COR-L47 (cell line): ENCODE results near the gene LIN28A.

ENCODE experiments used
- DNase-seq: peaks from one replicate; lab custom pipeline; 2025; lab: John Stamatoyannopoulos, UW

The LIN28A gene

DNA sequence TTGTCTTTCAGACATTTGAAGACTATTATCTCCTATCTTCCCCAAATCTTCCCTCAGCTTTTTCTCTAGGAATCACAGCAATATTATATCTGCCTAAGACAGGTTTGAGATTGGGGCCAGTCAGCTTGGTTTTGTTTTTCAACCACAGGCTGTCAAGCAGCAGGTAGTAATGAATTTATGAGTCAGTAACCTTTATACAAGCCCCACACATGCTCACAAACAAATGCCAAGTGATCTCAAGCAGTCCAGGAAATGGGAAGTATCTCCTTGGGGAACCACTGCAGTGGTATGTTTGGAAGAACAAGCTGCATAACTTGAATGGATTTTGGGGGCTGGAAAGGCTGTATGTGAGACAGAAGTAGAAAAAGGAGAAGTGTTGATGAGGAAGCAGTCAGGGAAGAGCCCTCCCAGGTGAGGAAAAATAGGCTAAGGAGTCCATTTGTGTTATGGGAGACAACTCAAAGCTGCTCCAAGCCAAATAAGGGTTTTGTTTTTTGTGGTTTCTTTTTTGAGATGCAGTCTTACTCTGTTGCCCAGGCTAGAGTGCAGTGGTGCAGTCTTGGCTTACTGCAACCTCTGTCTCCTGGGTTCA lies 23.6 kb downstream of the LIN28A start:
- DNase-seq = no peak

DNA sequence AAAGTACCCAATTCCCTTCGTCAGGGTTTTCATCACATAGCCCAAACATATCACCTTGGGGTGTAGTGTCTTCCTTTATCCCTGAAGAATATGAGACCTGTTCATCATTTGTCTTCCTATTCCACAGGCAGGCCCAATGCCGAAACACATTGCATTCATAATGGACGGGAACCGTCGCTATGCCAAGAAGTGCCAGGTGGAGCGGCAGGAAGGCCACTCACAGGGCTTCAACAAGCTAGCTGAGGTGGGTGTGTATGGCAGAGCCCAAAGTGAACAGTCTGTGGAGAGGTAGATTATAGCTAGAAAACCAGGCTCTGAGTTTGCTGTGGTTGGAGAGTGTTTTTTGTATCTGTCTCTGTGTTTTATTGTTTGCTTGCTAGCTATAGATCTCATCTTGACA lies 27.4 kb downstream of the LIN28A start:
- DNase-seq = no peak

- no peak for DNase-seq
Observed at GRCh38 chr1:26440259-26440658, 29.6 kb downstream of the LIN28A start.

DNA sequence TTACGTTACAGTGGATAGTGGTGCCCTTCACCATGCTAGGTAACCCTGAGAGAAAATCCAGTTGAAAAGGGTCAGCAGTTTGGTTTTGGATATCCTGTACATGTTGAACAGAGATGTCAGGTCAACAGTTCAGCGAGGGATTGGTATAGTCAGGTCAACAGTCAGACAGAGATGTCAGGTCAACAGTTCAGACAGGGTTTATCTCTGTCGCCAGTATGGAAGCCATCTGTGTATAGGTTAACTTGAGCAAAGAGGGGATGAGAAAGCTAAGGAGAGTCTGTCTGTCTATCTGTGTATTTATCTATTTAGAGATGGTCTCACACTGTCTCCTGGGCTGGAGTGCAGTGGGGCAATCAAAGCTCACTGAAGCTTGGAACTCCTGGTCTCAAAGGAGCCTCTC lies 39.3 kb downstream of the LIN28A start:
- DNase-seq = no peak

GRCh38 chr1:26450908-26451307 lies 40.3 kb downstream of the LIN28A start:
- no peak for DNase-seq

DNA sequence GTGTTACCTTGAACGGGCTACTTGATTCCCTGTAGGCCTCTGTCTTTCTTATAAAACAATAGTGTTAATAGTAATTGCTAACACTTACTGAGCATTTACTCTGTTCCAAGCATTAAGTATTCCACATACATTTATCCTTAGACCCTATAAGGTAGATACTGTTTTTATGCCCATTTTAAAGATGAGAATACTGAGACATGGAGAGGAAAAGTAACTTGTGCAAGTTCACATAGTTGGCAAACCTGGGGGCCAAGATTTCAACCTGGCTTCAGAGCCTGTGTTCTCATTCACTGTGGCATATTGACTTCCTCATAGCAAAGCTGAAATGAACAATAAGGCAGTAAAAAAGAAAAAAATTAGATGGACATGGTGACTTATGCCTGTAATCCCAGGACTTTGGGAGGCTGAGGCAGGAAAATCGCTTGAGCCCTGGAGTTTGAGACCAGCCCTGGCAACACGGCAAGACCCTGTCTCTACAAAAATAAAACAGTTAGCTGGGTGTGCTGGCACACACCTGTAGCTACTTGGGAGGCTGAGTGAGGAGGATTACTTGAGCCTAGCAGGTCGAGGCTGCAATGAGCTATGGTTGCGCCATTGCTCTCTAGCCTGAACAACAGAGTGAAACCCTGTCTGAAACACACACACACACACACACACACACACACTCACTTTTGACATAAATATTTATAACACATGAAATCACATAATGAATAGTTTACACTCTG lies 42.0 kb downstream of the LIN28A start:
- DNase-seq = no peak

DNA sequence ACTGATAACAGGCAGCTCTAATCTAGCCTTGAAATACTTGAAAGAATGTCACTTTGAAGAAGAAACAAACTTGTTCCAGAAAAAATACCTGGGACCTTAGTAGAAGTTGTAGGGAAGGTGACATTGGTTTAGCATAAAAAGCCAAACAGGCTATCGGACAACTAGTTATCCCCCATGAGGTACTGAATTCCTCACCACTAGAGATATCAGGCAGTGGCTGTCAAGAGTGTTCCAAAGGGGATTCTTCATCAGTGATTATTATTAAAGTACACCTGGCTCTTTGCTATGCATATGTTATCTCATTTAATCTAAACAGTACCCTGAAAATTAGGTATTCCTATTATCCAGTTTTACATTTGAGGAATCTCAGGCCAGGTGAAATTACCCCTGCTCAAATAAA lies 48.5 kb downstream of the LIN28A start:
- DNase-seq = no peak

DNA sequence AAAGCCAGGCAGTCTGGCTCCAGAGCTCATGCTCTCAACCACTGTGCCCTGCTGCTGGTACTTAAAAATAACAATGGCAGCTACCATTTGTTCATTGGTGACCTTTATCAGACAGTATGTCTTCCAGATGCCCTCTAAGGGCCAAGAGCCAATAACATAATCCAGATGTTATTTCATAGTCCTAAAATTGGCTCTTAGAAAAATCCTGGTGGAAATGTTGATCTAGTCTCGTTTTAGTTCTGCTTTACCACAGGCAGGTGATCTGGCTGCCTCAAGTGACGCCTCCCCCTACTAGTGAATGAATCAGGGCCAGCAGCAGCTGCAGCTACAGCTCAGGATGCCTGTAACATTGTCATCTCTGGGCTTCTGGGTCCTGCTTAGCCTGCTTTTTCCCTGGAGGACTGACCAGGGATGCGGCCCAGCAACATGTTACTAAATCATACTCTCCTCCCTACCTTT lies 49.0 kb downstream of the LIN28A start:
- no peak for DNase-seq

DNA sequence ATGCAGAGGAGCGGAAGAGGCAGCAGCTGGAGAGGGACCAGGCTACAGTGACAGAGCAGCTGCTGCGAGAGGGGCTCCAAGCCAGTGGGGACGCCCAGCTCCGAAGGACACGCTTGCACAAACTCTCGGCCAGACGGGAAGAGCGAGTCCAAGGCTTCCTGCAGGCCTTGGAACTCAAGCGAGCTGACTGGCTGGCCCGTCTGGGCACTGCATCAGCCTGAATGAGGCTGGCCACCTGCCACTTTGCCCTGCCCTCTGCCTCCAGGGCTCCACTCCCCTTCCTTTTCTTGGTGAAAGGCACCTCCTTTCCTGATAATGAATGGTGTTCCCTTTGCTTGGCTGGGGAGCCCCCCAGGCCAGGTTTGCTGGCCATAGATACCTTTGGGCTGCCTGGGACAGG lies 58.3 kb downstream of the LIN28A start:
- peak; percentile 37 for DNase-seq

DNA sequence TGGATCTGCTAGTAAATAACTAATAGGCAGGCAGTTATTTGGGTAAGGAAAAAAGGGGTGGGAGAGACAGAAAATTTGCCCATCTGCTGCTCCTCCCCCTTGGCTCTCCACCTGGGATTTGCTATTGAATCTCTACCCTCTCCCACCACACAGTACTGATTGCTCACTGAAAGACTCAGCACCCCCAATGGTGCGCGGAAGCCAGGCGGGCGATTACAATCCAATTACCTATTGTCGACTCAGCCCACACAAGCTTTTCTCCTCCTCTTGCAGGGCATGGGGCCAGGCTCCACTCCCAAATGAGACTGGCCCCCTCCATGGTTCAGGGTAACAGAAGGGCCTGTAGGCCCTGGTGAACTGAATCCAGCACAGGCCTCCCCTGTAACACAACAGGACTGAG lies 58.9 kb downstream of the LIN28A start:
- DNase-seq = peak; percentile 94

DNA sequence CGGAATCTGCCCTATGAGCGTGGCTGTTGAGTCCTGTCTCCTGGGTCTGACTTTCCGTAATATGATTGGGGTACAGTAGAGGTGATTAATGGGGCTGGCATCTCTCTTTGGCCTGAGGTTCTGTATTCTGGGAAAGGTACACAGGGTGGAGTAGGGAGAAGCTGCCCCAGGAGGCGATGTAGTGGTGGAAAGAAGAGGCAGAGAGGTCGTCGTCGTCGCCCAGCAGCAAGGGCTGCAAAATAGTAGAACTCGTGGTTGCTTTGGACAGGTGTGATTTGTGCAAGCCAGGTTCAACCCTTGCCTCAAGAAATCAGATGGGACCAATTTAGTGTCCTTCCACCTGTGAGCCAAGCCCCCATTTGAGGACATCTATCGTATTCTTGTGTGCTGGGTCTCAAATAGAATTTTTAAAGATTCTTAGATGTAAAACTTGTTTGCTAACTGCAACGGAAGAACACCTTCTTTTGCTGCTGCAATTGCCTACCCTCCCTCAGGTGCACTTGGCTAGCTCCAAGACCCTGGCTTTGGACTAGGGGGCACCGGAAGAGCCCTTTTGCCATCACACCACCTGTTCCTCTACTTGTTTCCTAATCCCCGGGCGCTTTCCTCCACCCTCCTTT lies 60.4 kb downstream of the LIN28A start:
- no peak for DNase-seq

DNA sequence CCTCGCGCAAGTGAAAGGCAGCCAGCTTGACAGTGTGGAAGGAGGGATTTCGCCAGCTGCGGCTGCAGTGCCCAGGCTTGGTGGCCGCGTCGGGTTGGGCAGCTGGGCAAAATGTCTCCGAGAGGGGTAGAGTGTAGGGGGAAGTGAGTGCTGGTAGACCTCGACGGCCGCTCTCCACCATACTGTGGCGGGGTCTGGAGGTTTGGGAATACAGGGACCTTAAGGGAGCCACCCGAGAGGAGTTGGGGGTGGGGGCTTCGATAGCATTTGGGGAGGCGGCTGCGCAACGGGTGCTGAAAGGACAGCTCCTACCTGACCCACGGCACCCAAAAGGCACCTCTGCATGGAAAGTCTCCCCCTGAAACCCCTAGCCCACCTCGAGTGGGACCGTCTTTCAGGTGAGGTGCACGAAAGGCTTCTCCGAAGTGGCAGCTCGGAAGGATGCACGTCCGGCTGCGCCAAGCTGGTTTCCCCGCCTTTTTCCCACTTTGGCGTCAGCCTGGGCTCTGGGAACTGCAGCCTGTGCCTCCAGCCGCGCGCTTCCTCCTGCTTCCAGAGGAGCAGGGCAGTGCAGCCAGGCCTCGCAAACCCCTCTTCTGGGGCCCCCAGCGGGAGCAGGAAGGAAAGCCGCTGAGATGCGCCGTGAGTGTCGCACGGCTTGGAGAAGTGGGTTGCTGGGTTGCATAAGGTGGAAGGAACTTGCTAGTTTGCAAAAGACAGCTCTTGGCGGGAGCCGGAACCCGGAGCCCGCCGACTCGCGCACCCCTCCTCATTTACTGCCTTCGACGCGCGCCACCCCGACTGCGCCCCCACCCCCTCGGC lies 61.1 kb downstream of the LIN28A start:
- peak; percentile 81 for DNase-seq

DNA sequence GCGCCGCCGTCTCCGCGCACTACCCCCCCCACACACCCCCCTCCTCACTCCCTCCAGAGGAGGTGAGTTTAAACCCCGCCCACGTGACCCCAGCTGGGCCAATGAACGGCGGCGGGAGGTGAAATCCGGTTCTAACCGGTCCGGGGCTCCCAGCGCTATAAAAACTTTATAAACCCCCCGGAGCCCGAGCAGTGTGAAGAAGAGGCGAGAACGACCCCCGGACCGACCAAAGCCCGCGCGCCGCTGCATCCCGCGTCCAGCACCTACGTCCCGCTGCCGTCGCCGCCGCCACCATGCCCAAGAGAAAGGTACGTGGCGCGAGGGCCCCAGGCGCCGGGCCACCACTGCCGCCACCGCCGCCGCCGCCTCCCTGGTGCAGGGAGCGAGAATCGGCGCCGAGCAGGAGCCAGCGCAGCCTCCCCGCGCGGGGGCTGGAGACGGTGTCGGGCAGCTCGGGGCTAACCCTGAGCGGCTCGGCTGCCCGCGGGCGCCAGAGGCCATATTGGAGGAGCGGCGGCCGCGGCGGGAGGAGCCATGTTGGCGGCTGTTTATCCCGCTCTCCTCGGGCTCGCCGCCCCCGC lies 61.8 kb downstream of the LIN28A start, which contains the start of gene HMGN2:
TSS of gene HMGN2 (plus strand) at position 121 of the 581 bp plus-strand sequence. CDS start at position 294, 173 bp downstream.
- DNase-seq = peak; percentile 98

DNA sequence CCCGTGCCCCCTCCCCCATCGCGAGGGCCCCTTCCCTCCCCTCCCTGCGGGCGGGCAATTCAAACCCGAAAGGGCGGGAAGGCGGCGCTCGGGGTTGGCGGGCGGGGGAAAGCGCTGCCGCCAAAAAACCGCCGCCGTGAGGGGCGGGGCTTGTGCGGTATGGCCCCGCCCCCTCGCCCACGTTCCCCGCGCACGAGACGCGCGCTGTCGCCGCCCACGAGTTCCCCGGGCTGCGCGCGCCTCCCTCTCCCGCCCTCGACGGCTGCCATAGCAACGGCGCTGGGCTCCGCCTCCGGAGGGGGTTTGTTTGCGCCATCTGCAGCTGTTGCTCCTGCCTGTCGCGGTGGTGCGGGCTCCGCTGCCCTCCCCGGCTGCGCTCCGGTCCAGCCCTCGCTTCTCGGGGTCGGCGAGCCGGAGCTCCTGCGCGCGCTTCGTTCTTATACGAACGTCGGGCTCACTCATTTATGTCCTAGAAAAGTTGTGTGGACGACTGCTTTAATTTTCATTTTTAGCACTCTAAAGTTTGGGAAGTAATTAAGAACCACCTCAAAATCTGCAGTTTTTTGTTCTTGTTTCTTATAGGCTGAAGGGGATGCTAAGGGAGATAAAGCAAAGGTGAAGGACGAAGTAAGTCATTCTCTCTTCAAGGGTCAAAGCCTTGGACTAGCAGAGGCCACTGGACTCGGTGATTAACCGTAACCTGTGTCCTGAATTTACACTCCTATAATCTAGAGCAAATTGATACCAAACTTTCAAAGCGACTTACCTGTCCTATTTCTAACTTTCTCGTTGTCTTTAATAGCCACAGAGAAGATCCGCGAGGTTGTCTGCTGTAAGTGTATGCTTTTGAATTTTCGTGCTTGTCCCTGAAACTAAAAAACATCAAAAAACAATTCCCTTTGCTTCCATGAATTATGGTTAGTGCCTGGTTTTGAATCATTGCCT lies 62.6 kb downstream of the LIN28A start:
- peak; percentile 92 for DNase-seq

GRCh38 chr1:26474818-26475217 lies 64.2 kb downstream of the LIN28A start:
- no peak for DNase-seq

- no peak for DNase-seq
Observed at GRCh38 chr1:26475989-26476388, 65.4 kb downstream of the LIN28A start.

DNA sequence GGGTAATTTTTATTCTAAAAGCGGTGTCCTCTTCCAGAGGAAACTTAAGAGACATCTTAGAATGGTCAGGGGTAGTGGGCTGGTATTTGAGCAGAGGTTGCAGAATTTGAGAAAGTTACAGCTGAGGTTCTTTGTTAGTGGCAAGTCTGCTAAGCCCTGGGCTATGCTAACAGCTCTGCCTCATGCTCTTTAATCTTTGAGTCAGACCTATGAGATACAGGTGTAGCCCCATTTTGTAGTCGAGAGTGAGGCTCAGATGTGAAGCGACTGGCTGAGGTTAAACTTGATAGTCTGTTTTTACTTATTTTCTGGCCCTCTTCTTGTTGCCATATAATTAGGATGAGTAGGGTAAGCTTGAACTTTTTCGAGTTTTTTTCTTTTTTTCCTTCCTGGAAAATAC lies 66.3 kb downstream of the LIN28A start:
- no peak for DNase-seq

GRCh38 chr1:26477446-26478152 lies 67.0 kb downstream of the LIN28A start:
- DNase-seq = no peak

DNA sequence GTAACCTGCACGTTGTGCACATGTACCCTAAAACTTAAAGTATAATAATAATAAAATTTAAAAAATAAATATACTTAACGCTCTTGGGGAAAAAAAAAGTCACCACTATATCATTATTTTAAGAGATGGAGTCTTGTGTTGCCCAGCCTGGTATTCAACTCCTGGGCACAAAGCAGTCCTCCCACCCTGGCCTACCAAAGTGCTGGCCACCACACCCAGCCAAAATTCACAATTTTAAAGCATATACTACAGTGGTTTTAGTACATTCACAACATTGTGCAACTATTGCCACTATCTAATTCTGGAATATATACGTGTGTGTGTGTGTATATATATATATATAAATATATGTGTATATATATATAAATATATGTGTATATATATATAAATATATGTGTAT lies 67.5 kb downstream of the LIN28A start:
- DNase-seq = no peak

DNA sequence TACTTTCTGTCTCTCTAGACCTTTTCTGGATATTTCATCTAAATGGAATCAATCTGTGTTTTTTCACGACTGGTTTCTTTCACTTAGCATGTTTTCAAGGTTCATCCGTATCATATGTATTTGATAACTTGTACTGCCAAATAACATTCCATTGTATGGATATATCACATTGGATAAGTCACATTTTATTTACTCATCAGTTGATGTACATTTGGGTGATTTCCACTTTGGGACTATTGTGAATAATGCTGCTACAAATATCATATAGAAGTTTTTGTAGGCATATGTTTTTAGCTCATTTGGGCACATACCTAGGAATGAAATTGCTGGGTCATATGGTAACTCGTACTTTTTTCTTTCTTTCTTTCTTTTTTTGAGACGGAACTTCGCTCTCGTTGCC lies 68.4 kb downstream of the LIN28A start:
- DNase-seq = no peak
